GM12801 (cell line): ENCODE data around the gene KCNJ2.

Experiments used
- TF ChIP-seq, protein P1 (sequence below): IDR thresholded peaks from one replicate; pipeline ENCODE4 v1.5.1; 2011; ENCODE audit warnings: control low read depth; ENCODE audit not compliant: insufficient read length; ENCODE audit errors: extremely low read depth

The KCNJ2 gene

DNA sequence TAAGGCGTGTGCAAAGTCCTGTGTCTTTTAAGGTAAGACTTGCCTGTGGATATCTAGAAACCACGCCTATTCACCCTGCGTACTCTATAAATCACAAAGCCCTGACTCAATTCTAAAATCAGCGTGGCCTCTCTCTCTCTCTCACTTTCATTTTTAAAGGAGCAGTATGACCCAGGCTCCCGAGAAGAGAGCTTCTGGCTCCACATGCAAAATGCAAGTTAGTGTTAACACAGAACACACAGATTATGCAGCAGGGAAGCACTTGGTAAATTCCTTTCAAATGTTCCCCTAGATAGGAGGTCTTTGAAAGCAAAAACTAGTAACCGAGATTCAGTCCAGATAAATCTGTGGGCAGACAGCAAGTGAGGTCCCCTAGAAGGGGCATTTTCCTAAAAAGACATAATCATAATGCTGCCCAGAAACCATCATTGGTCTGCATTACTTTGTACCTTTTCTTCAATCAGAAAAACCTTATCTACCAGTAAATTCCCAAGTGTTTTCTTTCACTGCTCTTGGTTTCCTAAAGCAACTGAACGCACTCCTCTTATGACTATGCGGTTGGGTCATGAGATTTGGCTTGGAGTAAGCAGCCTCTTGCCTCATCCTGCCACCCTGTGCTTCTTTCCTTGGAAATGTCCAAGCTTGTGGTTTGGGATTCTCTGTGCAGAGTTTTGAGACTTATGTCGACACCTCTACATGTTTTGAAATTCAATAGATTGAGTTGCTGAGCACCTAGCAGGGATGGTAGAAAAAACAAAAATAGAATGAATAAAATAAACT, 31.7 kb upstream of the KCNJ2 start:
- TF ChIP-seq, protein P1, sequence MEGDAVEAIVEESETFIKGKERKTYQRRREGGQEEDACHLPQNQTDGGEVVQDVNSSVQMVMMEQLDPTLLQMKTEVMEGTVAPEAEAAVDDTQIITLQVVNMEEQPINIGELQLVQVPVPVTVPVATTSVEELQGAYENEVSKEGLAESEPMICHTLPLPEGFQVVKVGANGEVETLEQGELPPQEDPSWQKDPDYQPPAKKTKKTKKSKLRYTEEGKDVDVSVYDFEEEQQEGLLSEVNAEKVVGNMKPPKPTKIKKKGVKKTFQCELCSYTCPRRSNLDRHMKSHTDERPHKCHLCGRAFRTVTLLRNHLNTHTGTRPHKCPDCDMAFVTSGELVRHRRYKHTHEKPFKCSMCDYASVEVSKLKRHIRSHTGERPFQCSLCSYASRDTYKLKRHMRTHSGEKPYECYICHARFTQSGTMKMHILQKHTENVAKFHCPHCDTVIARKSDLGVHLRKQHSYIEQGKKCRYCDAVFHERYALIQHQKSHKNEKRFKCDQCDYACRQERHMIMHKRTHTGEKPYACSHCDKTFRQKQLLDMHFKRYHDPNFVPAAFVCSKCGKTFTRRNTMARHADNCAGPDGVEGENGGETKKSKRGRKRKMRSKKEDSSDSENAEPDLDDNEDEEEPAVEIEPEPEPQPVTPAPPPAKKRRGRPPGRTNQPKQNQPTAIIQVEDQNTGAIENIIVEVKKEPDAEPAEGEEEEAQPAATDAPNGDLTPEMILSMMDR: no peak

DNA sequence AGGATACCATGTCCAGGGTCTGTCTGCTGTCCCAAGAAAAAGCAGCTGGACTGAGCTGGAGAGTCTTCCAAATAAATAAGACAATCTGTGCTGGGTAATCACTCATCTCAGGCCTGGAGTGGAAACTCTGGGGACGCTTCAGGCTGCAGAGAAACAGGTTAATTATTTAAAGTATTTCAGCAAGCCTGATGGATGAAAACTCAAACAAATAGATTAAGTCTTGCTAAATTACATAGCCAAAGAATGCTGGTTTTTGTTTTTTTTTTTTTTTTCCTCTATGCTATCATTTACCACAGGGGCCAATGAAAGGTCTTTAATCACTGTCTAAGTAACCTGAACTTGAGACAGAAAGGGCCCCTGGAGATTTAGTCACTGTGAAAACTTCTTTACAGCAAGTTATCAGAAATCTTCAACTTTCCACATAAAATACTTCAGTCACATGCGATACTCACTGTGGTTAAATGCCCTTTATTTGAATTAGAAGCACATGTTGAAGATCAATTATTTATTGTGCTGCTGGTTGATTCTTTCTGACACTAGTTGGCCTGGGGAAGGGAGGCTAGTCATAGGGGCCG, 31.0 kb upstream of the KCNJ2 start:
- TF ChIP-seq, protein P1: no peak

DNA sequence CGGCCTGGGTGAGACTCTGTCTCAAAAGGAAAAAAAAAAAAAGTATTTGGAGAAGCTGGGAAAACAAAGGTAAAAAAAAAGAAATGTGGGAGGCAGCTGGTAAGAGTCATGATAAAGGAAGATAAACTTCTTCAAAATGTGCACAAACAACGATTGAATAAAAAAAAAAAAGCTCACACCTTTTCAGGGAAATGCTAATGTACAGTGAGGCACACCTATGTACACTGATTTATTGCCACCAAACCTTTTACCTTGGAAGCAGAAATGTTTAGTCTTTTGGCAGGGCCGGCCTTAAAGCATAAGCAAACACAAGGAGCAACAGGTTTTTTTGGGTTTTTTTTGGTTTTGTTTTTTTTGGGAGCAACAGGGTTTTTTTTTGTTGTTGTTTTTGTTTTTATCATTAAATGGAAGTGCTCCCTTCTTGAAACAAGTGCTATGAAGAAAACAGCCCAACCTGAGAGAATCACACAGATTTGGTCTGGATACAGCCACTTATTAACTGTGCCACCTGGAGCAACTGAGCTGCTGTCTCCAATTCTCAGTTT, 29.8 kb upstream of the KCNJ2 start:
- TF ChIP-seq, protein P1: no peak

DNA sequence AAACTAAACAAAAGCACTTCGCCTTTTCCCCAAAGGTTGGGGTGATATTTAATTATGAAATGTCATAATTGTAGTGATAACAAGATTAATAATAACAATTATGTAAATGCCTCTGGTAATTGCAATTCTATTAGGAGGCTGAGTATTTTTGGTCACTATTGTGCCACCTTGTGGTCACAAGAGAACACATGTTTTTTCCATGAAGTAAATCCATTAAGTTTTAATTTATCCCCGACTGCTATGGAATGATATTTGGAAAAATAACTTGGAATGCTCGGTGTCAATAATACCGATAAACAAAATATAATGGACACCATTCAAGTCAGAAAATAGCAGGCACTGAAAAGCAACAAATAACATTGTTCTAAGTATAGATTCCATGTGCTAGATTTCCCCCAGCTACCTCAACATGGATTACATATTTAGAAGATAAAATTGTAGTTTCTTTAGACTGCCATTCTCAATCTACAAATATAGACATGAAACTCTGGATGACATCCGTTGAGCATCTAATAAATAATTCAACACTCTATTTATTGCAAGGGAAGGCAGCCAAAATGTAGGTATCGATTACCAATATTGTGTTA, 25.0 kb upstream of the KCNJ2 start:
- TF ChIP-seq, protein P1: no peak

DNA sequence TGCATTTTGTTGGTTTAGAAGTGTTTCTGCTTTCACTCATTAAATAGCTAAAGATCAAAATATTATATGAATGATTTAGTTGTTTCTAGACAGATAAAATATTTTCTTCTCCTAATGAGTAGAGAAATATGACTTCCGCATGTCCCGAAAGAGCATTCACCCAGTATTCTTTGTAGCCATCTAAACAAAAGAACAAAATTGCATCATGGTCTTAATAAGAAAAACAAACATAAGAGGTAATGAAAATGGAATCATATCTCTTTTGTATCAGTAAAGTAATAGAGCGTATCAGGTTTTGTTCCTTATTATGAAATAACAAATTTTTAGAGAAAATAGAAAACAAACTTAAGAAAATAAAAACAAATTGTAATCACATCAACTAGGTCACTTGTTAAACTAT, 16.1 kb upstream of the KCNJ2 start:
- TF ChIP-seq, protein P1: no peak

DNA sequence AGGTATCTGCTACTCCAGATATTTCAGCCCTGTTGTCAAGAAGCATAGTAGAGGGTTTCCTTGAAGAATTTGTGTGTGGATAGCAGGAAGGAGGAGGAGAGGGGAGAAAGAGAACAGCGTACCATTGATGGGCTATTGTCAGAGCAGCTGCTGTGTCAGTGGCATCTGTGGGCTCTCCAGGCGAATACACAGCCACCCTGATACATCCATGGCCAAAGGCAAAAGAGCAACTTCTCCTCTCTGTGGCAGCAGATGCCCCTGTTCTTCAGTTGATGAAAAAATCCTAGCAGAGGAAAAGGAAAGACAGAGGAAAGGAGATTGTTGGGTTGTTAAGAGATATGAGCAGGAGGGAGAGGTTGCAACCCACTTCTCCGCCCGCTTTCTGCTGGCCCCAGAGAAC, 12.2 kb upstream of the KCNJ2 start:
- TF ChIP-seq, protein P1: no peak

DNA sequence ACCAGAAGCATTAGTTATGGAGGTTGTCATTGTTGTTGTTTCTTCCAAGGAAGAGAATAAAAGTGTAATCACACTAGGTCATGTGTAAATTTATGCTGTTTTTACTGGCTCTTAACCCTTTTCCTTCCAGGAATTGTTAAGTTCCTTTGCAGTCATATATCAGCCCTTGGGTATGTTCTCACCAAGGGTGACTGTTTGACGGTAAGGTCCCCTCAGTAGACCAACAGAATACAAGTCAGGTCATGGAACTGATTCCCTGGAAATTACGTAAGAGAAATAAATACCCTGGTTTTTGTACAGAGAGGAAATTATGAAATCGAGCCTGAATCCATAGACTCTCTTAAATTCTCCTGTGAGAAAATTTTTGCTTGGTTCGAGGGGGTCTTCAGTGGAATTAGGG, 11.2 kb upstream of the KCNJ2 start:
- TF ChIP-seq, protein P1: no peak
